GM12891 (cell line): Measurements from ENCODE around the gene CHST9.

Experiments
- DNase-seq: peaks from one replicate; pipeline ENCODE4 v3.0.0; 2011; ENCODE audit warnings: low spot score; ENCODE audit not compliant: insufficient read length
- FAIRE-seq: peaks from 2 replicates; lab custom pipeline; 2011; peaks lifted over from hg19 to GRCh38; lab: Jason Lieb, UNC
- PAX5 ChIP-seq: IDR thresholded peaks from 2 replicates; pipeline ENCODE4 v1.6.1; 2011; ENCODE audit warnings: low read length, moderate library complexity, mild to moderate bottlenecking; ENCODE audit not compliant: insufficient read depth, severe bottlenecking
- POLR2A ChIP-seq: IDR thresholded peaks from 2 replicates; pipeline ENCODE4 v1.6.1; 2011; ENCODE audit warnings: low read depth, low read length, control low read depth
- POLR2AphosphoS5 ChIP-seq: IDR thresholded peaks from 2 replicates; pipeline ENCODE4 v1.6.1; 2011; ENCODE audit warnings: low read depth, low read length, control low read depth
- POU2F2 ChIP-seq: IDR thresholded peaks from 2 replicates; pipeline ENCODE4 v1.6.1; 2011; ENCODE audit warnings: low read depth, mild to moderate bottlenecking, control low read depth, low read length, moderate library complexity
- SPI1 ChIP-seq: IDR thresholded peaks from 2 replicates; pipeline ENCODE4 v1.6.1; 2011; ENCODE audit warnings: low read depth, low read length, control low read depth
- TAF1 ChIP-seq: IDR thresholded peaks from 2 replicates; pipeline ENCODE4 v1.6.1; 2011; ENCODE audit warnings: low read depth, low read length, control low read depth

Gene CHST9

GRCh38 chr18:26864658-26865057 is 320.4 kb downstream of the CHST9 start:
- no peak for FAIRE-seq
- TF ChIP-seq POLR2AphosphoS5 (no peak), POU2F2 (no peak), PAX5 (no peak), SPI1 (no peak), POLR2A (no peak), TAF1 (no peak)
- DNase-seq = no peak

- TF ChIP-seq POLR2A (no peak), TAF1 (no peak), POLR2AphosphoS5 (no peak), POU2F2 (no peak), PAX5 (no peak), SPI1 (no peak)
- FAIRE-seq = no peak
- DNase-seq = no peak
Measured at GRCh38 chr18:26863921-26864497, 321.1 kb downstream of the CHST9 start.

- no peak for FAIRE-seq
Measured at GRCh38 chr18:26863122-26863879, 321.8 kb downstream of the CHST9 start.

DNA sequence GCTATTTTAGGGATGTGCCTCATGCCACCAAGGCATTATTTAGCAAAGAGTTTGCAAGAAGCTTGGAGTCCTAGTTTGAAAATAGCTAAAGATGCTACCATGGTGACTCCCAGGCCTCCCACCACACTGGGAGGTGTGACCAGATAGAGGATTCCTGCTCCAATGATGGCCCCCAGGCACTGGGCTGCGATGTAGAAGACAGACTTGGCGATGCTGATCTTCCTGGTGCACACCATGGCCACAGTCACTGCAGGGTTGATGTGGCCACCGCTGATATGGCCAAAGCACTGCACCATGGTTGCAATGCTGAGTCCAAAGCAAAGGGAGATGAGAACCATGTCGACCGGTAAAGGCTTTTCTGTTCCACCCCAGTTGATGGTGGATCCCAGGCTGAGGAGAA is 323.0 kb downstream of the CHST9 start:
- DNase-seq = no peak
- no peak for FAIRE-seq
- TF ChIP-seq TAF1 = no peak
- no peak for TF ChIP-seq POLR2AphosphoS5
- TF ChIP-seq SPI1 = no peak
- no peak for TF ChIP-seq POU2F2
- no peak for TF ChIP-seq POLR2A
- TF ChIP-seq PAX5 = no peak

More at GRCh38 chr18:26863122-26863879, 321.8 kb downstream of the CHST9 start:
- no peak for TF ChIP-seq POLR2AphosphoS5
- TF ChIP-seq SPI1 = no peak
- TF ChIP-seq PAX5 = no peak
- TF ChIP-seq POLR2A = no peak
- TF ChIP-seq TAF1 = no peak
- TF ChIP-seq POU2F2 = no peak
- DNase-seq = no peak
